H7 (cell line): ENCODE measurements around the gene PHACTR1. TPM values are rescaled to one million over a fixed set of nuclear protein-coding genes. Genes with fewer than 3 reads are reported as not detected.

ENCODE experiments used
- DNase-seq: peaks from one replicate; pipeline ENCODE4 v3.0.0; 2012
- H3K27me3 ChIP-seq: 2 replicates; pipeline ENCODE4 v1.6.0; 2011; ENCODE audit warnings: mild to moderate bottlenecking, low read length; ENCODE audit not compliant: control insufficient read depth, insufficient read depth
- H3K36me3 ChIP-seq: replicated peaks from 2 replicates; pipeline ENCODE4 v1.5.1; 2011; ENCODE audit warnings: low read length; ENCODE audit not compliant: control insufficient read depth, insufficient read depth
- H3K4me3 ChIP-seq: 2 replicates; pipeline ENCODE4 v1.5.1; 2011; ENCODE audit warnings: low read depth, mild to moderate bottlenecking, control low read depth, low read length, moderate library complexity; ENCODE audit not compliant: insufficient read depth
- total RNA-seq: library from RNA; depleted of rRNA; stranded (reverse); fragments of >200 nt; shearing (Covaris generic); gene quantifications from 2 replicates; pipeline ENCODE4 v1.2.3, GENCODE V29; 2014

Gene PHACTR1
- total RNA-seq, 1 experiment from 2014 or later: 3.3 TPM

GRCh38 chr6:13212538-13212937 lies 496.0 kb downstream of the PHACTR1 start:
- no peak for DNase-seq
- Histone ChIP-seq H3K27me3 (no peaks in the 10 kb centered on the region), H3K4me3 (no peak overlapping the region), H3K36me3 (no peaks in the 10 kb centered on the region)

GRCh38 chr6:13215390-13215789 lies 498.8 kb downstream of the PHACTR1 start:
- no peak for DNase-seq
- H3K4me3 ChIP-seq: no peak overlapping the region
- H3K27me3 ChIP-seq: no peaks in the 10 kb centered on the region
- no peaks in the 10 kb centered on the region for H3K36me3 ChIP-seq

GRCh38 chr6:13216236-13217014 lies 499.9 kb downstream of the PHACTR1 start:
- Histone ChIP-seq H3K4me3 (no peak overlapping the region), H3K27me3 (no peaks in the 10 kb centered on the region), H3K36me3 (no peaks in the 10 kb centered on the region)
- DNase-seq: no peak

GRCh38 chr6:13217206-13217905 lies 500.8 kb downstream of the PHACTR1 start:
- Histone ChIP-seq H3K27me3 (no peaks in the 10 kb centered on the region), H3K36me3 (no peaks in the 10 kb centered on the region), H3K4me3 (no peak overlapping the region)
- DNase-seq: no peak

GRCh38 chr6:13220266-13220665 lies 503.7 kb downstream of the PHACTR1 start:
- no peak for DNase-seq
- Histone ChIP-seq H3K4me3 (no peak overlapping the region), H3K36me3 (no peaks in the 10 kb centered on the region), H3K27me3 (no peaks in the 10 kb centered on the region)

- Histone ChIP-seq H3K36me3 (no peaks in the 10 kb centered on the region), H3K4me3 (no peak overlapping the region), H3K27me3 (no peaks in the 10 kb centered on the region)
- no peak for DNase-seq
Observed at GRCh38 chr6:13222048-13222447, 505.5 kb downstream of the PHACTR1 start.

- H3K4me3 ChIP-seq: no peak overlapping the region
- no peaks in the 10 kb centered on the region for H3K27me3 ChIP-seq
- no peaks in the 10 kb centered on the region for H3K36me3 ChIP-seq
- DNase-seq: no peak
Observed at GRCh38 chr6:13226071-13226470, 509.5 kb downstream of the PHACTR1 start.

GRCh38 chr6:13228264-13229204 lies 512.0 kb downstream of the PHACTR1 start:
- no peaks in the 10 kb centered on the region; the same call in 1 of the 2 replicates for H3K36me3 ChIP-seq
- DNase-seq: no peak
- H3K4me3 ChIP-seq: no peak overlapping the region
- no peaks in the 10 kb centered on the region for H3K27me3 ChIP-seq

GRCh38 chr6:13229205-13230085 lies 512.9 kb downstream of the PHACTR1 start:
- no peak for DNase-seq
- H3K27me3 ChIP-seq: no peaks in the 10 kb centered on the region
- H3K4me3 ChIP-seq: no peak overlapping the region
- no peaks in the 10 kb centered on the region; the same call in 1 of the 2 replicates for H3K36me3 ChIP-seq

GRCh38 chr6:13233106-13233505 lies 516.5 kb downstream of the PHACTR1 start:
- H3K36me3 ChIP-seq: no peaks in the 10 kb centered on the region; the same call in 1 of the 2 replicates
- no peak for DNase-seq
- H3K27me3 ChIP-seq: no peaks in the 10 kb centered on the region
- H3K4me3 ChIP-seq: no peak overlapping the region

GRCh38 chr6:13234130-13234529 lies 517.6 kb downstream of the PHACTR1 start:
- H3K4me3 ChIP-seq: no peak overlapping the region
- DNase-seq: no peak
- H3K36me3 ChIP-seq: no peaks in the 10 kb centered on the region; the same call in 1 of the 2 replicates
- no peaks in the 10 kb centered on the region for H3K27me3 ChIP-seq

- H3K4me3 ChIP-seq: no peak overlapping the region
- H3K36me3 ChIP-seq: no peaks in the 10 kb centered on the region; the same call in 1 of the 2 replicates
- no peak for DNase-seq
- H3K27me3 ChIP-seq: no peaks in the 10 kb centered on the region
Observed at GRCh38 chr6:13235339-13235738, 518.8 kb downstream of the PHACTR1 start.

GRCh38 chr6:13237318-13237717 lies 520.8 kb downstream of the PHACTR1 start:
- Histone ChIP-seq H3K36me3 (no peaks in the 10 kb centered on the region), H3K27me3 (no peaks in the 10 kb centered on the region), H3K4me3 (no peak overlapping the region)
- DNase-seq: no peak

GRCh38 chr6:13238017-13238416 lies 521.5 kb downstream of the PHACTR1 start:
- no peak for DNase-seq
- H3K4me3 ChIP-seq: no peak overlapping the region
- no peaks in the 10 kb centered on the region for H3K27me3 ChIP-seq
- H3K36me3 ChIP-seq: no peaks in the 10 kb centered on the region
